AG09309 (cell line): ENCODE measurements around the gene METAP1.
"Not testable (repeated sequence)": the region's sequence is repeated elsewhere in the genome, so short reads cannot be mapped to it uniquely, and the experiment has no call there.

Source experiments
- DNase-seq: peaks from one replicate; pipeline ENCODE4 v3.0.0-alpha.2; 2010; ENCODE audit warnings: low read depth
- H3K4me3 ChIP-seq: 2 replicates; pipeline ENCODE4 v1.5.1; 2011; ENCODE audit warnings: mild to moderate bottlenecking, low read depth, low read length, moderate library complexity; ENCODE audit not compliant: control insufficient read depth
- CTCF ChIP-seq: IDR thresholded peaks from 2 replicates; pipeline ENCODE4 v1.5.1; 2011; ENCODE audit warnings: mild to moderate bottlenecking, low read depth, low read length, inconsistent platforms; ENCODE audit not compliant: insufficient read depth, control insufficient read depth; ENCODE audit errors: missing control alignments

Gene METAP1

GRCh38 chr4:98976716-98977115 lies 18.8 kb upstream of the METAP1 start:
- TF ChIP-seq CTCF = no peak
- no peak overlapping the region for H3K4me3 ChIP-seq
- DNase-seq = no peak

GRCh38 chr4:98977557-98977956 lies 18.0 kb upstream of the METAP1 start:
- DNase-seq = no peak
- H3K4me3 ChIP-seq = no peak overlapping the region
- TF ChIP-seq CTCF = no peak

GRCh38 chr4:98987720-98988119 lies 7.8 kb upstream of the METAP1 start:
- no peak overlapping the region for H3K4me3 ChIP-seq
- no peak for TF ChIP-seq CTCF
- no peak for DNase-seq

- not testable (repeated sequence) for DNase-seq, H3K4me3 ChIP-seq
Observed at GRCh38 chr4:98992835-98993234, 2.7 kb upstream of the METAP1 start.

GRCh38 chr4:98993419-98994071 lies 2.0 kb upstream of the METAP1 start:
- no peak for DNase-seq
- no peak overlapping the region for H3K4me3 ChIP-seq
- TF ChIP-seq CTCF = no peak

GRCh38 chr4:98994474-98995182 lies 893 bp upstream of the METAP1 start:
- no peak for DNase-seq
- no peak for TF ChIP-seq CTCF
- peak overlapping the region; percentile 56 for H3K4me3 ChIP-seq

- no peak for DNase-seq
- no peak for TF ChIP-seq CTCF
- H3K4me3 ChIP-seq = peak overlapping the region; percentile 81
Observed at GRCh38 chr4:98996056-98996764, 689 bp downstream of the METAP1 start.
